HG03342 (cell line): Measurements from ENCODE around the gene CLDN7.

Experiments
- ATAC-seq: cut with Tn5 transposase; IDR thresholded peaks from one replicate; pipeline ENCODE4 v1.9.1; 2021; ENCODE audit warnings: mild to moderate bottlenecking, moderate library complexity; ENCODE audit not compliant: unreplicated experiment

The CLDN7 gene

DNA sequence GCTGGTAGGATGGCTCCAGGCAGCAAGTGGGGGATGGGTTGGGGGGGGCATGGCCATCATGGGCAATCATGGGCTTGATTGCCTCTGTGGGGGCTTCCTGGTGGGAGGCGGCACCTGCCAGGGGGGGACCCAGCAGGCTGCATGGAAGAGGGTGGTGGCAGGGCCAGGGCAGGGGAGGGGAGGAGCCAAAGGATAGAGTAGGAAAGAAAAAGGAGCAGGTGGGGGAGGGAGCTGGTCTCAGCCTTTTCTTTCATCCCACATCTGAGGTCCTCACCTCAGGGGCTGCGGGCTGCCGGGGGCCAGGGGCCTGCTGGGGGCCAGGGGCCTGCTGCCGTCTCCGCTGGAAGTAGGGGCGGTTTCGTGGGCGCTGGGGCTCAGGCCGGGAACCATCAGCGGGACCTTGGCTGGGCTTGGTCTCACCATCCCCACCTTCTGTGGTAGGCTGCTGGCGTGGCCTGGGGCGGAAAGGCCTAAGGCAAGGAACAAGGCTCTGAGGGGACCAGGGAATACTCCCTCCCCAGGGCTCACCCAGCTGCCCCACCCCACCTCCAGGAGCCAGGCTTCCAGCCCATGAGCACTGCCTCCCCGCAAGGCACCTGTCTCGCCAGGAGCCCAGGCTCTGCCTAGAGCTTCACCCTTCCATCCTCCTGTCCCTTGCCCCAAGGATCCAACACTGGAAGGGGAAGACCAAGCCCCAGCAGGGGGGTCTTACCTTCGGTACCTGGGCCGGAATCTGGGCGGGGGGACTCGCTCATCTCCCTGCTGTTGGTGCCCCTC, 27.2 kb upstream of the CLDN7 start:
- ATAC-seq: no peak

DNA sequence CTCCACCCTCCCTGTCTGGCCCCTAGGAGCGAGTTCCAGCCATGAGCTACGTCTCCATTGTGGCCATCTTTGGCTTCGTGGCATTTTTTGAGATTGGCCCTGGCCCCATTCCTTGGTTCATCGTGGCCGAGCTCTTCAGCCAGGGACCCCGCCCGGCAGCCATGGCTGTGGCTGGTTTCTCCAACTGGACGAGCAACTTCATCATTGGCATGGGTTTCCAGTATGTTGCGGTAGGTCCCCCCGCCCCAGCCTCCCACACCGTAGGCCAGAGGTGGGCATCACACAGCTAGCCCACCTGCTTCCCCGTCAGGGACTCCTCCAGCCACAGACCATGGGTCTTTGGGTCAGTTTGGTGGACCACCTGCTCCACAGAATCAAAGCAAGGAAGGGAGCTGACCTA, 23.4 kb upstream of the CLDN7 start:
- no peak for ATAC-seq

DNA sequence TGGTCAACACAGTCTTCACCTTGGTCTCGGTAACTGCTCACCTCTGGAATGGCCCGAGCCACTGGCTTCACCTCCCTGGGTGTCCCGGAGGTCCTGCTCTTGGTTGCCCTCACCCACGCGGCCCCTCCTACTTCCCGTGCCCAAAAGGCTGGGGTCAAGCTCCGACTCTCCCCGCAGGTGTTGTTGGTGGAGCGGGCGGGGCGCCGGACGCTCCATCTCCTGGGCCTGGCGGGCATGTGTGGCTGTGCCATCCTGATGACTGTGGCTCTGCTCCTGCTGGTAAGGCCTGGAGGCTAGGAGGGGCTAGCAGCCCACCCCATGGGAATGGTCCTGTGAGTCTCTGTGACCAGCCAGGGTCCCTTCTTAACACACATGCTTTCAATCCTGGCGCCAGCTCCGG, 22.6 kb upstream of the CLDN7 start:
- ATAC-seq: no peak

DNA sequence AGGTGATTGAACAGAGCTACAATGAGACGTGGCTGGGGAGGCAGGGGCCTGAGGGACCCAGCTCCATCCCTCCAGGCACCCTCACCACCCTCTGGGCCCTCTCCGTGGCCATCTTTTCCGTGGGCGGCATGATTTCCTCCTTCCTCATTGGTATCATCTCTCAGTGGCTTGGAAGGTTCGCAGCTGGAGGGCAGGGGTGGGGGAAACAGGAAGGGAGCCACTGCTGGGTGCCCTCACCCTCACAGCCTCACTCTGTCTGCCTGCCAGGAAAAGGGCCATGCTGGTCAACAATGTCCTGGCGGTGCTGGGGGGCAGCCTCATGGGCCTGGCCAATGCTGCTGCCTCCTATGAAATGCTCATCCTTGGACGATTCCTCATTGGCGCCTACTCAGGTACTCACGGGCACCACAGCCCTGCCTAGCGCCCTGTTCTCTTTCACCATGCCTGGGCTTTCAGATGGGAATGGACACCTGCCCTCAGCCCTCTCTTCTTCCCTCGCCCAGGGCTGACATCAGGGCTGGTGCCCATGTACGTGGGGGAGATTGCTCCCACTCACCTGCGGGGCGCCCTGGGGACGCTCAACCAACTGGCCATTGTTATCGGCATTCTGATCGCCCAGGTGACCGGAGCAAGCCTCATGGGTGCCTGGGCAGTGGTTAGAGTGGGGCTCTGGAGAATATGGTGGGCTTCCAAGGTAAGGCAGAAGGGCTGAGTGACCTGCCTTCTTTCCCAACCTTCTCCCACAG, 21.4 kb upstream of the CLDN7 start:
- ATAC-seq: no peak

DNA sequence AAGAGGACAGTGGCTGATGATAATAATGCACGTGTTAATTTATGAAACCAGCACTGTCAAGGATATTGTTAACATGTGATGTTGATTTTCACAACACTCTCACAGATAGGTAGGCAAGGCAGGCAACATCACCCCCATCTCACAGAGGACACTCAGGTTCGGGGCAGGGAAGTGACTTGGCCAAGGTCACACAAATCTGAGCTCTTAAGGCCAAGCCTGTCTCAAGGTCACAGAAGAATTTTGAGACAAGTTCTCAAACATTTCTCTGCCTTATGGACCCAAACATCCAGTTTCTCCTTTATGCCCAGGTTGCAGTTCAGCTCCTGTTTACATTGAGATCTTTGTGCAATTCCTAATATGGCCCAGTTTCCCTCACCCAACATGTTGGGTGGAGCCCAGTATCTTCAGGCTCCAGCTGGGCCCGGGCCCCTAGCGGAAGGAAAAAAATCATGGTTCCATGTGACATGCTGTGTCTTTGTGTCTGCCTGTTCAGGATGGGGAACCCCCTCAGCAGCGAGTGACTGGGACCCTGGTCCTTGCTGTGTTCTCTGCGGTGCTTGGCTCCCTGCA, 20.6 kb upstream of the CLDN7 start:
- no peak for ATAC-seq

DNA sequence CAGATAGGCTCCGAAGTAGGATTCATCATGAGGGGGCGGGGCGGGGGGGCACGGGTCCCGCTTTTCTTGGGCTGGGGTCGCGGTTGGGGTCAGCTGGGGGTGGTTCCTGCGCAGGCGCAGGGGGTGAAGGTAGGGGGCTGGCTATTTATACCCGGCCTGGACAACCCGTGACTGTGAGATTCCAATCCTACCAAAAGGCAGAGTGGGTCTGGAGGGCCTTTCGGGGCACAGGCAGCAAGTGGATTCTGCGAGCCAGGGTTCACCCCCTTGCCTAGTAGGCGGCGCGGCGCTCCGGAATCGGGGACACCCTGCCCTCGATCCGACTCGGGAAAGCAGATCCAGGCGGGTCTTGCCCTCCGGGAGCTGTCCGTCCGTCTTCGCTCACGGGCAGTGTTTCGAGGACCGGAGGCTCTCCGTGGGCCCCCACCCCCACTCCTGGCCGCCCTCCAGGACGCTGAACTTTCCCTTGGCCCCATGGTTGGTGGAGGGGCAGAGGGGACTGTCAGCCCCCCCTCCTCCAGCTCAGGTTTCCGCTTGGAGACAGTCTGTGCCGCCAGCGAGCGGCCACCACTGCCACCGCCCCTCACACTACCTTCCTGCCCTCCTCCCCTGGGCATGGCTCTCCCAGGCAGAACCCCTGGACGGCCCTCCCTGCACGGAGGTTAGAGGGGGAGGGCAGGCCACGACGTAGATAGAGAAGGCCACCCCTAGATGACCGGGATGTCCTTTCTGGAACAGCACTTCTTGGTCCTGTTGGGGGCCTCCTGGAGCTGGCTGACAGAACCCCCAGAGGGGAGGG, 19.9 kb upstream of the CLDN7 start:
- ATAC-seq: no peak

DNA sequence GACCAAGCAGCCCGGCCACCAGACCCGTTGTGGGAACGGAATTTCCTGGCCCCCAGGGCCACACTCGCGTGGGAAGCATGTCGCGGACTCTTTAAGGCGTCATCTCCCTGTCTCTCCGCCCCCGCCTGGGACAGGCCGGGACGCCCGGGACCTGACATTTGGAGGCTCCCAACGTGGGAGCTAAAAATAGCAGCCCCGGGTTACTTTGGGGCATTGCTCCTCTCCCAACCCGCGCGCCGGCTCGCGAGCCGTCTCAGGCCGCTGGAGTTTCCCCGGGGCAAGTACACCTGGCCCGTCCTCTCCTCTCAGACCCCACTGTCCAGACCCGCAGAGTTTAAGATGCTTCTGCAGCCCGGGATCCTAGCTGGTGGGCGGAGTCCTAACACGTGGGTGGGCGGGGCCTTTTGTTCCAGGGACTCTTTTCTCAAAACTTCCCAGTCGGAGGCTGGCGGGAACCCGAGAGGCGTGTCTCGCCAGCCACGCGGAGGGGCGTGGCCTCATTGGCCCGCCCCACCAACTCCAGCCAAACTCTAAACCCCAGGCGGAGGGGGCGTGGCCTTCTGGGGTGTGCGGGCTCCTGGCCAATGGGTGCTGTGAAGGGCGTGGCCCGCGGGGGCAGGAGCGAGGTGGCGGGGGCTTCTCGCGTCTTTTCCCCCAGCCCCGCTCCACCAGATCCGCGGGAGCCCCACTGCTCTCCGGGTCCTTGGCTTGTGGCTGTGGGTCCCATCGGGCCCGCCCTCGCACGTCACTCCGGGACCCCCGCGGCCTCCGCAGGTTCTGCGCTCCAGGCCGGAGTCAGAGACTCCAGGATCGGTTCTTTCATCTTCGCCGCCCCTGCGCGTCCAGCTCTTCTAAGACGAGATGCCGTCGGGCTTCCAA, 19.0 kb upstream of the CLDN7 start, which contains the start of gene SLC2A4:
SLC2A4 (plus strand) TSS at position 645 of the 879 bp plus-strand sequence; CDS start at position 862, 217 bp downstream.
- ATAC-seq: peak; percentile 63

DNA sequence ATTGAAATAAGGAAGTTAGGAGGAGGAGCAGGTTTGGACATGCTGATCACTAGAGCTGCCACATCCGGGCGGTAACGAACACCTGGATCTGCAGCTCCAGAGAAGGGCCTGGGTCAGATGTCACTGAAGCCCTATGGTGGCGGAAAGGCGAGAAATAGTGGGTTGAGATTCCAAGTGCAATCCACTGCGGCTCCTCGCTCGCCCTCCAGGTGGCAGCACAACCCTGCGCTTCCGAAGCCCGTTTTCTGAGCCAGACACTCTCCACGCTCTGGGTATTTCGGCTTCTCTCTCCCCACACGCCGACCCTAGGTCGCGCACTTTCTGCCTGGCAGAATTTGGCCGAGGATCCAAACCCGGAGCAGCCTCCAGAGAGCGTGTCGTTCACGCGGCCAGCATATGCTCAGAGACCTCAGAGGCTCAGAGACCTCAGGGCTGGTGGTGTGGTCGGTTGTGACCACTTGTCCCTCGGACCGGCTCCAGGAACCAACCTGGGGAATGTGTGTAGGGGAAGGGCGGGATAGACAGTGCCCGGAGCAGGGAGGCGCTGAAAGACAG, 18.3 kb upstream of the CLDN7 start:
- ATAC-seq: peak; percentile 61

DNA sequence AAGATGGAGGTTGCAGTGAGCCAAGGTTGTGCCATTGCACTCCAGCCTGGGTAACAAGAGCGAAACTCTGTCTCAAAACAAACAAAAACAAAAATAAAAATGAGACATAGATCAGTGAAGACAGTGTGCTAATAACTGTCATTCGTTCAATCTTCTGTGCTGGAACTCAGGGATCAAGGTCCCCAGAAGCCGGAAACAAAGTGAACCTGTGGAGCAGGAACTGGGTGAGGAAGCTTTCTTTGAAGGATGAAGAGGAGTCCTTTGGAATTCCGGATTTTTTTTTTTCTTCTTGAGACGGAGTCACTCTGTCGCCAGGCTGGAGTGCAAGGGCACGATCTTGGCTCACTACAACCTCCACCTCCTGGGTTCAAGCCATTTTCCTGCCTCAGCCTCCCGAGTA, 17.2 kb upstream of the CLDN7 start:
- no peak for ATAC-seq

DNA sequence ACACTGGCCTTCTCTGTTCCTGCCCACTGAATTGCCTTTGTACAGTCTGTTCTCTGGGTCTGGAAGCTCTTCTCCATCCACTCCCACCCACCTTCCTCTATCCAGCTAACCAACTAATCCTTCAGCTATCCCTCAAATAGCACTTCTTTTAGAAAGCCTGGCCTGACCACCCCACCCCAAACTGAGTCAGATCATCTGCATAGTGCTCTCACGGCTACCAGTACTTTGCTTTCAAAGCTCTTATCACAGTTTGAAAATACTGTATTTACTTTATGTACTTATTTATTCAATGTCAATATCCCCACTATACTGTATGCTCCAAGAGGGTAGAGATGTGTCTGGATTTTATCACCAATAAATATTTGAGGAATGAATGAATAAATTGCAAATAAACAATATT, 4.5 kb upstream of the CLDN7 start:
- ATAC-seq: no peak

DNA sequence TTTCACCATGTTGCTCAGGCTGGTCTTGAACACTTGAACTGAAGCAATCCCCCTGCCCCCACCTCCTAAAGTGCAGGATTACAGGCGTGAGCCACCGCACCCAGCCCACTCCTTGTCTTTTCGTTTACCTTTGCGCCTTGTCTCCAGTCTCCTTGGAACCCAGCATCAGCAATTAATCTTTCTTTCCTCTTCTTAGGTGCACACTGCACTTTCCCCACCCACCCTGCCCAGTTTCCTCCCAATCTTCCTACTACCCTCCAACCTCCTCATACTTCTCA, 1.5 kb upstream of the CLDN7 start:
- no peak for ATAC-seq

DNA sequence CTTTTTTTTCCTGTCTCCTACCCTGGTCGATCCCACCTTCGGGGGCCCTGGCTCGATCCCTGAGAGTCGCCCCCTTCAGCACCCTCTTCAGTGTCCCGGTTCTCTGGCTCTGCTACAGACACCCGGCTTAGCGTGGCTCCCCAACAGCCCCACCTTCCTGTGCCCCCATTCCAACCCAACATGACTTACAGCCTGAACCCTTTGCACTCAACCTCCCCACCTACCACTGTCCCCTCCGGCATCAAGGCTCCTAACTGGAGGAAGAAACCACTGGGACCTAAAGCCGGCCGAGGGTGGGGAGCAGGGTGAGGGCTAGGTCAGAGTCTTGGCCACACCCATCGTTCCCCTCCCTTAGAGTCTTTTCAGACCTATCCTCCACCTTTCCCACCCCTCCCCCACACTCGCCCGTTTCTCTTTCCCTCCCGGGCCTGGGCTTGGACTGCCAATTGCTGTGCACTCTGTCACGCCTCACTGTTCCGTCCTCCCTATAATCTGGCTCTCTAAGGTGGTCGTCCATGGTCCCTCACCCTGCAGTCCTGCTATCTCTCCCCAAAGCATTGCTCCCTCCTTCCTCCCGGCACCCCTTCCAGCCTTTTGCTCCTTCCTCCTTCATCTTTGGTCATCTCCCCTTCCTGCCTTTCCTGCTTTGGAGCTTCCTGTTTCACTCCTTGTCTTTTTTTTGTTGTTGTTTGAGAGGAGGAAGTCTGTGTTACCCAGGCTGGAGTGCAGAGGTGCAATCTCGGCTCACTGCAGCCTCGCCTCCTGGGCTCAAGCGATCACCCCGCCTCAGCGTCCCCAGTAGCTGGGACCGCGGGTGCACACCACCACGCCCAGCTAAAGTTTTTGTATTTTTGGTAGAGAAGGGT, 890 bp upstream of the CLDN7 start:
- ATAC-seq: no peak

DNA sequence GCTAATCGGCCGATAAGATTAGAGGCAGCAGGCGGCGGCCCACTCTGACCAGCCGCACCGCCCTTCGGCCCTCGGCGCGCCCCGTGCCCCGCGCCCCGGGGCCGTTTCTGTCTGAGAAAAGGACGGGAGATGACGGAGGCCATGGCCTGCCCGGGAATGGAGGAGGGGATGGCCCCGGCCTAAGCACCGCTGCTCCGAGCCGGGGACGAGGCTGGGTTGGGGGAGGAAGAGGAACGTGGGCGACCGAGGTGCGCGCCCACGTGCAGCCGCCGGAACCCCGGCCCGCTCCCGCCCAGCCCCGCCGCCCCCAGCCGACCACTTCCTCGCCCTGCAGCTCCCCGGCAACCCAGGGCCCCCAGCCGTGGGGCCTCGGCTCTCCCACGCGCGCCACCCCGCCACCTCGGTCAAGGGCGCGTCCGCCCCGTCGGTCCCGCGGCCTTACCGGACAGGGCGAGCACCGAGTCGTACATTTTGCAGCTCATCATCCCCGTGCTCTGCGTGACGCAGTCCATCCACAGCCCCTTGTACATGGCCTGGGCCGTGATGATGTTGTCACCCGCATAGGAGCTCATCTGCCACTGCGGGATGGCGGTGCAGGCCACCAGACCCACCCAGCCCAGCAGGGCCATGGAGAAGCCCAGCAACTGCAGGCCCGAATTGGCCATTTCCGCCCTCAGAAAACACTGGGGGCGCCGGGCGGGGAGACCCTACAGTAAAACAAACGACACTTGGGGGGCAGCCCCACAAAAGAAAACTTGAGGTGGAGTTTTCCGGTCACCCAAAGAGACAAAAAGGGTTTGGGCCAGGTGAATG, 693 bp downstream of the CLDN7 start:
- ATAC-seq: no peak

DNA sequence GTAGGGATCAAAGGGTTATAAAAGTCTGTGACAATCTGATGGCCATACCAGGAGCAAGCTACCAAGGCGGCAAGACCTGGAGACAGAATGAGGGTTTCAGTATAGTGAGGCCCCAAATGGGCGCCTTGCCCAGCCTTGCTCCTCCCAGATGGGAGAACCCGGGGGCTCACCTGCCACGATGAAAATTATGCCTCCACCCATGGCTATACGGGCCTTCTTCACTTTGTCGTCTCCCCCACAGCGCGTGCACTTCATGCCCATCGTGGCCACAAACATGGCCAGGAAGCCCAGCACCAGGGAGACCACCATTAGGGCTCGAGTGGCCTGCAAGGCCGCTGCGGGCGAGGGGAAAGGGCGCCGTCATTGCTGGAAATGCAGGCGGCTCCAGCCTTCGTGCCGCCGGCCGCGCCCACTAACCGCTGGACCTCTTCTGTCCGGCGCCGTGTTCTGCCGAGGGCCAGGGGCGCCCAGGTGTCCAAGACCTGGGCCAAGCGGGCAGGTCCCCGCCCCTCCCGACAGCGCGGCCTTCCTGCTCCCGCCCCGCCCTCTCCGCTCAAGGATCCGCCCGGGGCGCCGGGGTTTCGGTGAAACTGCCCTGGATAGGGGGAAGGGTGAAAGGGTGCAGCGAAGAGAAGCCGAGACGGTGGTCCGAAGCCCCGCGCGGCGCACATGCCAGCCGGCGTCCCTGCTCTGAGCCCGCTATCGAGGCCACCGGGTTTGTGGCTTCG, 1.5 kb downstream of the CLDN7 start:
- no peak for ATAC-seq

DNA sequence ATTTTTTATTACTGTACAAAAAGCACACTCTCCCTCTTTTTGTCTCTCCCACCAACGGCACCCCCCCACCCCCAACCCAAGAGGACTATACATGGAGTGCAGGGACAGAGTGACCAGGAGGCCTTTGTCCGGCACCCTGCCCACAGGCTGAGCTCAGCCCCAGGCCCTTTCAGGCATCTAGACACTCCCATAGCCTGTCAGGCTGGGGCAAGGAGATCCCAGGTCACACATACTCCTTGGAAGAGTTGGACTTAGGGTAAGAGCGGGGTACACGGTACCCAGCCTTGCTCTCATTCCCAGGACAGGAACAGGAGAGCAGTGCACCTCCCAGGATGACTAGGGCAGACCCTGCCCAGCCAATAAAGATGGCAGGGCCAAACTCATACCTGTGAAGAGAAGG, 2.1 kb downstream of the CLDN7 start:
- ATAC-seq: no peak

DNA sequence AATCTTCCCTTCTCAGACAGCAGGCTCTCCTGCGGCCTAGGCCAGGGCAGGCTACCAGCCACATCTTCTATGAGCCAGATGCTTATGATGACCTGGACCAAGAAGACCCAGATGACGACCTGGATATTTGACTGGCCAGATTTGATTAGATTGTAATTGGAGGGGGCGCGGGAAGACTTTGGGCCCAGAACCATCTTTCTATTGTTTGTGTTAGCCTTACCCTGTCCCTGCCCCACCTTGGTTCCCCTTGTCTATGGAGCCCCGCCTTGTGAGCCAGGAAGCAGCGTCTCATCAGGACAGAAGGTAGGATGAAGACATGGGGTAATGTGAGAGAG, 2.8 kb downstream of the CLDN7 start:
- no peak for ATAC-seq

DNA sequence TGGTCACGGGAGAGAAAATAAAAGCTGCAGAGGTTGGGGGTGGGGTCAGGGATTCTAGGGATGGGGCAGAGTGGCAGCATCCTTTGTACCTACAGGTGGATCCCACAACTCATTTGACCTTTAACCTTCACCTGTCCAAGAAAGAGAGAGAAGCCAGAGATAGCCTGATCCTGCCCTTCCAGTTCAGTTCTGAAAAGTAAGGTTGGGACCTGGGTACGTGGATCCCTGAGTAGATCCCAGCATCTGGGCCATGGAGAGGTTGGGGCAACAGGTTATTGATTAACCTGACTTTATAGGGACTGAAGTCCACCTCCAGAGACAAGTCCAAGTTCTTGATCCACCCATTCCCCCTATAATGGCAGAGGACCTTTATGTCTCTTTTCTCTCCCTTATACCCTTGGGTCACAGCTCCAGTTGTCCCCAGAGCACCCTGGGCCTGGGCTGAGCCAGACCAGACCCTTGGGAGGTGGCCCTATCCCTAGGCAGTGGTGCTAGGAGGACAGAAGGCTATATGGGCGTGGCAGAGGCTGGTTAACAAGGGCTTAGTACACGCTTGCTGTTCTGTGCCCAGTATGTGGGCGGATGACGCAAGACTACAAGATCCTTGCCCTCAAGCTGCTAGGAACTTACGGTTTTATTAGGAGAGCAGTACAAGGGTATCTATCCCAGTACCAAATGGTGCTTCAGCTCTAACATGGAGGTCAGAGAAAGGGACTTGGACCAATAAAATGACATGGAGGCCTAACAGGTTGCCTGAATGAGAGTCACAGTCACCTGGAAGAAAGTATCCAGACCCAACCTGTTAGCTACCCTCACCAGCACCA, 3.3 kb downstream of the CLDN7 start:
- no peak for ATAC-seq
